Colon (tissue), 2 donors: ENCODE measurements around the gene SCN9A.
"Not testable (repeated sequence)": the region's sequence is repeated elsewhere in the genome, so short reads cannot be mapped to it uniquely, and the experiment has no call there.

Experiments
- FAIRE-seq: peaks from 2 replicates; lab custom pipeline; 2012; peaks lifted over from hg19 to GRCh38; lab: Jason Lieb, UNC
- donor health status: control.
- donor health status: control.

The SCN9A gene

DNA sequence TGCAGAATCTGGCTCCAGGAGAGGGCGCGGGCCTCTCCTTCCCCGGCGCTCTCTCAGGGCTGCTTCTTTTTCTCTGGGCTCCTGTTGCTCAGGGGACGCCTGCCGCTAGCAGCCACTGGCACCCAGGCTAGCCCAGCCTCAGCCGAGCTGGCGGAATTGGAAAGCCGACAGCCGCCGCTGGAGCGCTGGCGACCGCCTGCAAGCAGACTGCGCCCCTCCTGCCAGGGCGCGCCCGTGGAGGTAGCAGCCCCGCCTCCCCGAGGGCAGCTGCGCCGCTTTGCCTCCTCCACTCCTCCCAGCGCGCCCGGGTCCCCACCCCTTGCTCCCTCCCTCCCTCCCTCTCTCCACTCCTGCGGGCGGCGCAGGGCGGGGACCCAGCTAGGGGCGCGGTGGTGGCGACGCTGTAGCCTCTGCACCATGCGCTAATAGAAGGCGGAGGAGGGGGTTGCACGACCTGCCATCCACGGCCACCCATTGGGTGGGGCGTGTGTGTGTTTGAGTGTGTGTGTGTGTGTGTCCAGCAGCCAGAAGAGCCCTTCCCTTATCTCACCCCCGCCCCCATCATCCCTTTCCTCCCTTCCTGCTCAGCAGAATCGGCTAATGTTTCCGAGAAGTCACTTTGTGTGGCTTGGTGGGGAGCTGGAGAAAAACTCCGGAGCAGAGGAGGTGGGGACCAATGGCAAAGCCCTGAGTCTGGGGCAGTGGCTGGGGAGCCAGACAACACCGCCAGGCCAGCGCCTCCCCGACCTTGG is at the start of gene SCN9A:
TSS of gene SCN9A (minus strand) at position 209 of the 752 bp plus-strand sequence. CDS start 64,188 bp downstream, outside the sequence.
- FAIRE-seq = no peak

DNA sequence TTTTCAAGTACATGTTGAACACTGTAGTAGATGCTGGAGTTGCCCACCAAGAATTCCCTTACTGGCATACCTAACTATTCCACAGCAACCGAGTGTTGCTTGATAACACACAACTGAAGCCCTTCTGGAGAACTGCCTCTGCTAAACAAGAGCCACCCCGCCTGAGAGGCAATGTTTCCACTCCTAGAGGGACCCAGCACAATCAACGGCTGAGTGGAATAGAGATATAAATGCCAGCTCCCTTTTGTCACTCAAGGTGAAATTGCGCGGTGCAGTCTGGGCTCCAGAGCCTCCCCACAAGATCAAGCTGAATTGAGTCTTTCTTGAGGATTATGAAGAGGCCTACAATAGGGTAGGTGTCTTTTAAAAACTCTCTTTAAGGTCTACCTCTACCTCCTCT is 49.1 kb upstream of the SCN9A start:
- FAIRE-seq = no peak

DNA sequence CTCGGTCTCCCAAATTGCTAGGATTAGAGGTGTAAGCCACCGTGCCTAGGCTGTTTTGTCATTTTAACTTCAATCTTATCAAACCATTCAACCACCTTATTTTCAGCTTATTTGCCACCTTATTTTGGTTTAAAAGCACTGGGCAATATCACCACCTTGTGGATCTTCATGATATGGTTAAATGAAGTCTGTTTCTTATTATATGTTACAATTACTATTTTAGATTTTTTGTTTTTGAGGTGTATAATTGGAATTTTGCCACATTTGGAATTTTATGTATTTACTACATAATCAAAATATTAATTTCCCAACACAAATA is 43.8 kb upstream of the SCN9A start:
- FAIRE-seq = no peak

DNA sequence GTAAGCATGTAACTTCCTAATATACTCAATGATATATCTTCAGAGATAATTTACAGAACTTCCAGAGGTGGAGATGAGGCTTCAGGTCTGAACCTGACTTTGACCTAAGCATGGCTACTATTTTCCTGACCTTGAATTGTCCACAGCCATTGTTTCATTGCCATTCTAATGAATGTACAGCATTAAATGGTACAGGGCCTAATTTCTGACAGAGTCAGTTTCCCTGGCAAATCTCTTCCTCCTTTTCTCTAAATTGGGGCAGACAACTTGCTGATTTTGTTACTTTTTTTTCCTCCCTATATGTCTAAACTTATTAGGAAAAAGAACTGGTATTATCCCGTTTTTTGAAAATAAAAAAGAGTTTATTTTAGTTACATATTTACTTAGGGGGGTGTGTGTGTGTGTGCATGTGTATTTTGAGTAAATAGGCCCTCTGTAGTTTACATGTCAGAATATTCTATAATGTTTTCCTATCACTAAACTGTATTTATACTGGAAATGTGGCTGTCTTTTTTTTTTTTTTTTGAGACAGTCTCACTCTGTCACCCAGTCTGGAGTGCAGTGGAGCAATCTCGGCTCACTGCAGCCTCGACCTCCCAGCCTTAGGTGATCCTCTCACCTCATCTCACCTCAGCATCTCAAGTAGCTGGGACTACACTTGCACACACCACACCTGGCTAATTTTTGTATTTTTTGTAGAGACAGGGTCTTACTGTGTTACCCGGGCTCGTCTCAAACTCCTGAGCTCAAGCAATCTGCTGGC is 43.3 kb upstream of the SCN9A start:
- FAIRE-seq = no peak

DNA sequence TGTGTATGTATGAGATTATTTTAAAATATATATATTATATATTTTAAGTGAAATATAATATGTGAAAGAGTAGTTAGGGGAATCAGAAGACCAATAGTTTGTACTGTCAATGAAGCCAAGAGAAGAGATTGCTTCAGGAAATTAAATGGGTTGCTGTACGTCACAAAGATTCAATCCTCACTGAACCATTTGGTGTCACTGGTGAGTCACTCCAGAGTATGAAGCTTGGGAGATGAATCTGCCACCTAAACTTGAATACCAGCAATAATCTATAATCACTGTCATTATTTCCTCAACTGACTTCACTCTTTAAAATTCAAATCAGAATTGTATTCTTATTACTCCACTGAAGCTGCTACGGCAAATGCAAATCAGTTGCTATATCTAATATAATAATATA is 41.9 kb upstream of the SCN9A start:
- FAIRE-seq = no peak

DNA sequence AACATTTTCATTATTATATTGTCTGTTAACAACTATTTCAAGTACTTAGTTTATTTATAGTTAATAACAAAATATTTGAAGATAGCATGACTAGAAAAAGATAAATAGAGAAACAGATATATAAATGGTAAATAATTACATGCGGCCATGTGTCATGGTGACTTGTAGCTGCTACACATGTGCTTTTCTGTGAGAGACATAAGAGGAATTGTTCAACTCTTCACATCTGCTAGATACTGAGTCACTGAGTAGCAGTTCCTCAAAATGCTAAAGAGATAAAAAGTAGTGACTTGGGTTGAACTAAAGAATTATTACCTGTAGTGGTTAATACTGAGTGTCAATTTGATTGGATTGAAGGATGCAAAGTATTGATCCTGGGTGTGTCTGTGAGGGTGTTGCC is 37.5 kb upstream of the SCN9A start:
- no peak for FAIRE-seq

DNA sequence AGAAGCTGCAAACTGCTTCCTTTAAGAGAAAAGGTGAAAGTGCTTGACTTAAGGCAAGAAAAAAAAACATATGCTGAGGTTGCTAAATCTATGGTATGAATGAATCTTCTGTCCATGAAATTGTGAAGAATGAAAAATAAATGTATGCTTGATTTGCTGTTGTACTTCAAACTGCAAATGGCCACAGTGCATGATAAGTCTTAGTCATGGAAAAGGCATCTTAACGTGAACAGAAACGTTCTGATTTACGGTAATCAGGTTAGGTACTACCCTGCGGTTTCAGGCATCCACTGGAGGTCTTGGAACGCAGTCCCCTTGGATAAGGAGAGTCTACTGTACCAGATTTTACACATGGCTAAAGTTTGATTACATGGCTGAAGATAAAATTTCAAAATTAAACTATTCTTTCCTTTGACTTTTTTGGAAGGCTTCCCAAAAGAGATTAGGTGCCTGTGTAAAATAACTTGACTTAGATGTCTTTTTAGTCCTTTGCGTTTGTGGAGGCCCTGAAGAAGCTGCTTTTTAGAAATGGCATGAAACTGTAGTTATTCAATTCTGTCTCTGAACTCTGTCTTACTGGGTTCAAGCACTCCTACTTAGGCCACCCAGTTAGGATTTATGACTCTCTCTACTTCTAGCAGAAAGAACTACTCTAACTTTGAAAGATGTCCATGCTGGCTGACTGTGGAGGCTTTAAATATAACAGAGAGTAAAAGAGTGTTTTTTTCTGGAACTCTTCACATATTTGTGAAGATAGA is 35.9 kb upstream of the SCN9A start:
- FAIRE-seq = no peak

DNA sequence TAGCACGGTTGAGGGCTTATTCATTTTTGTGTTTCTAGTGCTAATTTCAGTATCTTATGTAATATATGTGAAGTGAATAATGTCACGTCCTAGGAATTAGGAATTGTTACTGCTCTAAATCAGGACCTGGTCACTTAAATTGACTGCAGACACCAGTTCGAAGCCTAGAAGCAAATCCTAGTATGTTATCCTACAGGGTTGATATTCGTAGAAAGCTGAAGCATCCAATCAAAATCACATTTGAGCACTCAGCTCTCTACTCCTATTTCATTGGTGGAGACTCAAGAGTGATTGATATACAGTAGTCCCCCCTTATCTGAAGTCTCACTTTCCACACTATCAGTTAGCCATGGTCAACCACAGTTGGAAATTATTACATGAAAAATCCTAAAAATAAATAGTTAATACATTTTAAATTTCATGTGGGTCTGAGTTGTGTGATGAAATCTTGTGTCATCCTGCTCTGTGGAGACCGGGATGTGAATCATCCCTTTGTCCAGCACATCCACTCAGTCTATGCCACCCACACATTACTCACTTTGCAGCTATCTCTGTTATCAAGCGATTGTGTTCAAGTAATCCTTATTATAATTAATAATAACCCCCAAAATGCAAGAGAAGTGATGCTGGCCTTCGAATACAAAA is 35.2 kb upstream of the SCN9A start:
- no peak for FAIRE-seq

DNA sequence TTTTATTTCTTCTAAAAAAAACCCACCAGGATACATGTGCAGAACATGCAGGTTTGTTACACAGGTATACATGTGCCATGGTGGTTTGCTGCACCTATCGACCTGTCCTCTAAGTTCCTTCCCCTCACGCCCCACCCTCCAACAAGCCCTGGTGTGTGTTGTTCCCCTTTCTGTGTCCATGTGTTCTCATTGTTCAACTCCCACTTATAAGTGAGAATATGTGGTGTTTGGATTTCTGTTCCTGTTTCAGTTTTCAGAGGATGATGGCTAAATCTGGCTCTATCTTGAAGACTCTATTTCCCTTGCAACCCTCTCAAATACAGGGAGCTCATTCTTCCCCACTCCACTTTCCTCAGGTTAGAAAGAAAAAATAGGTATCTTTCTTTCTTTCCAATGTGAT is 32.0 kb upstream of the SCN9A start:
- not testable (repeated sequence) for FAIRE-seq

DNA sequence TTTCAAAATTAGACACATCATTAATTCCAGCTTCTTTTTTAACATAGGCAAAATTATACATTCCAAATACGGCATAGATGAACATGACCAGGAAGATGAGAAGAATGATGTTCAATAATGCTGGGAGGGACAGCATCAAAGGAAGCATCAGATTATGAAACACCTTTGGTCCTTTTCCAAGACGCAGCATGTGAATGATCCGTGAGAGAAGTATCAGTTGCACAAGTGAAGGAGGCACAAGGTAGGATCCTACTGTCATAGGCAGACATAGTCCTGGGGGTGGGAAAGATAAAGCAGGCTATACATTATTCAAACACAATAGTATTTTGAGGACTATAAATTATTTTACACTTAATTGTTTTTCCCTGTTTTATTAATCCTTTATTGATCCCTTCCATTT is 30.6 kb upstream of the SCN9A start:
- FAIRE-seq = no peak

DNA sequence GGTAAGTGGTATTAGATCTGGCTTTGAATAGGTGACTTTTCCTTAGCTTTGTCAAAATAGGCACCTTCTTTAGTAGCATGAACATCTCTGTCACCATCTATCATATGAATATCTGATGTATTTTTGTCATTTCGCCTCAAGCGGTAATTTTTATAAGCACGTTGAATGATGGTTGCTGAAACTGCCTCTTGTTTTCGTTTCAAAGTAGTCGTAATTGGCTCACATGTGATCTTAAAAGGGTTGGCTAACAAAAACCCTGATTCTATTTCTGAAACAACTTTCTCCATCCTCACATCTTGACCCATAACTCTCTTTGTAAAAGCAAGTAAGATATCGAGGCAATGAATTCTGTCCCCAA is 29.8 kb upstream of the SCN9A start:
- no peak for FAIRE-seq

DNA sequence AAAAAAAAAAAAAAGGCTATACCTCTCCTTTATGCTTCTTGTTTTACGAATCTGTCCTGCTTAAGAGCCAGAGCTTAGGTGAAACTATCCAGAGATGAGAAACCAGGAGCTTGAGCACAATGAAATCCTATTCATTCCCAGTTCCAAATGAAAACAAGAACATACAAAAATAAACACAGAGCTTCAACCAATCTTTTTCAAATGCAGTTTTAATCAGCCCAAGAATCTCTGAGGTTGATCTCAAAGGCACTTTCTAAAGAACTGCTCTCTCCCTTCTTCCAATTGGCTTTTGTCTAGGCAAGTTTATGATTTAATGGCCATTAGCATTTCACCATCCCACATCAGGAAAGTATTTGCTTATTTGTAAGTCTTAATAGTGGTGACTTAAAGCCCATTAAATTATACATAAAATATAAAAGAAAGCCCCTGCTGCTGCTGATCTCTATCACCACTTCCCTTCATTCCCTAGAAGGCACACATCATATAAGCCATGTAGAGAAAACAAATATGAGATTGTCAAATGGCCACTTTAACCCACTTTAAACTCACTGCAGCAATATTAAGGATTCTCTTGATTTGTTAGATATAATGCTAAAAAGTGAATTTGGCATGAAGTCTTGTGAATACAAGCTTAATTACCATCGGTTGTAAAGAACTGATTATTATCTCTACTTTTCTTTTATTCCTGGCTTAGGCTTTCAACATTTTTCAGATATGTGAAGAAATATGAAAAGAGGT is 29.3 kb upstream of the SCN9A start:
- no peak for FAIRE-seq

DNA sequence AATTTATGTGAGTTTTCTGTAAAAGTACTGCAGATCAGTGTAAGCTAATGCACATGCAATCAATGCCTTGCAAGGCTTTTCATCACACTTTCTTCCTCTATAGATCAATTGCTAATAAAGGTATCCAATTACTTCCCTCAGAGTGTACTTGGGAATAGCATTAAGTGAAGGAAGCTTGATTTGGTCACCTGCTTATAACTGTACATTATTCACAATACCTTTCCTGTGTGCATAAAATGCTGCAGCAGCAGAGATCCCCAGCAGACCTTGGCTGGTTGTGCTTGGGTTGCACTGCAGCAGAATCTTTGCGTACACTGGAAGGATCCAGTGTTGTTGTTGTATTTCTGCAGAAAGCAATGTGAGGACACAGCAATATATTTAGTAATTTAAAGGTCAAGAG is 18.5 kb upstream of the SCN9A start:
- no peak for FAIRE-seq

DNA sequence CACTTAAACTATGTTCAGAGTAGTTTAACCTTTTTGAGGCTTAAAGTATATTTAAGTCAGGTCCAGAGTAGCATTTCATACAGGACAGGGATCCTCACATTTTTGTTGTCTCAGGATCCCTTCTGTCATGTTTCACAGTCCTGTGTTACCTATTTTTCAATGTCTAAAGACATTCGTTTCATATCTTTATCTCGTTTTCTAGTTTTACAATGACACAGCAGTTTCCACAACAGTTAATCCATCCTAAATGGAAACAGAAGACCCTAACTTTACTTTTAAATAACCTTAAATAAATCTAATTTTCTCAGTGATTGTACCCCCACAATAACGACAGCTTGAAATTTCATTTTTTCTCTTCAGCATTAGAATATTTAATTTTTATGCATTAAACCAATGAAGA is 17.3 kb upstream of the SCN9A start:
- FAIRE-seq = no peak

DNA sequence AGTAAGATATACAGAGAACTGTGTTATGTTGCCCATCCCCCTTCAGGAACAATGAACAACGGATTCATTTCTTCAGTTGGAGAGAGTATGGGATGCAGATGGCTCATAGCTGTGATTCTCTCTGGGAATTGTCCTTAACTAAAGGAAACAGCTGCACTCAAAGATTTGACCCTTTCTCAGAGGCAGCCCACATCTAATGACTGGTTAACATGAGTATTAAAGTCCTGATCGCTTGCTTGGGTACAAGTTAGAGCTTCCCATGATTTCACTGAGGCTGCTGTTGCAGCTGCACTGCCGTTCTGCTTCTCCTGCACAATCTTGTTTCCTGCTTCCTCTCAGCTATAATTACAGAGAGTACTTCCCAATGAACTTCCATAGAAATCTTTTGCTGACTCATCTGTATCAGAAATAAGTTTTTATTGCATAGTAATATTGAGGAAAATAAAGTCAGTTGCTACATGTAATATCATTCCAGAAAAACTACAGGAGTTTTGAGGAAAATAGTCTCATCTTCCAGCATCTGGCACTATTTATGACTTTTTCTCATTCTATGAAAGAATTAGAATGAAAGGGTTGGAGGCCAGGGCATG is 12.8 kb upstream of the SCN9A start:
- FAIRE-seq = no peak

DNA sequence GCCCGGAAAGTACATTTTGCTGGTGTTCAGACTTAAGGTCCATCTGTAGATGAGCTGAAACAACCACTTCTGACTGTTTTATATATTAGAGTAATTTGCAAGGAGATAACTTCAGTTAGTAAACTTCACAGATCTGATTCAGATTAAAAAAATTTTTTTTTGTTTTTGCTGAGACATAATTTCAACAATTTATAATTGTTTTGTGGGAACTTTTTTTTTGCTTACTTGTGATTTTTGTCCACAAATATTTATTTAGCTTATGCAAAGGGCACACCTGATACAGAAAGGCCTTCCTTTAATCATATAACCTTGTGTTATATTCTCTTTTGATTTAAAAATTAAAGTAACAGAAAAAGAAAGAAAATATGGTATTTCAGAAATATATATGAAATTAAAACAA is 9.6 kb upstream of the SCN9A start:
- FAIRE-seq = no peak

DNA sequence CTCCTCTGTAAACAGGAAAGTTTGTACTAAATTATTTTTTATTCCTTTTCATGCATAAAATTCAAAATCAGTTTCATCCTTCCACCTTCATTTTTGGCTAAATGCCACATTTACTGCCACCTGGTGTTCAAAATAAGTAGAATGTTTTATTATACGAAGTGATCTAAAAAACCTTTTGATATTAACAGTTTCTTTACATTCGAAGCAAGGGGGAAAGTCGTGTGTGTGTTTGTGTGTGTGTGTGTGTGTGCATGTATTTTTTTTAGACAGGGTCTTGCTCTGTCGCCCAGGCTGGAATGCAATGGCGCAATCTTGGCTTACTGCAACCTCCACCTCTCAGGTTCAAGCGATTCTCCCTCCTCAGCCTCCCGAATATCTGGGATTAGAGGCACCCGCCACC is 9.0 kb upstream of the SCN9A start:
- FAIRE-seq = no peak

DNA sequence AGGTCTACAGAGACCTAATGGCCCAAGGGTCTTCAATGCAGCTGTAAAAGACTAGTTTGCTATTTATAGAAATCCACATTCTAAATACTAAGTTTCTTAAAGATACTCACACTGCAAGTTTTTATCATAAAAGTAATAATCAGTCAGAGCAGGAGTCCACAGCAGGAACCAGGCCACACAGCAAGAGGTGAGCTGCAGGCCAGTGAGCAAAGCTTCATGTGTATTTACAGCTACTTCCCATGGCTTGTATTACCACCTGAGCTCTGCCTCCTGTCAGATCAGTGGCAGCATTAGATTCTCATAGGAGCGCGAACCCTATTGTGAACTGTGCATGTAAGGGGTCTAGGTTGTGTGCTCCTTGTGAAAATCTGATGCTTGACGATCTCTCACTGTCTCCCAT is 6.7 kb upstream of the SCN9A start:
- FAIRE-seq = no peak

DNA sequence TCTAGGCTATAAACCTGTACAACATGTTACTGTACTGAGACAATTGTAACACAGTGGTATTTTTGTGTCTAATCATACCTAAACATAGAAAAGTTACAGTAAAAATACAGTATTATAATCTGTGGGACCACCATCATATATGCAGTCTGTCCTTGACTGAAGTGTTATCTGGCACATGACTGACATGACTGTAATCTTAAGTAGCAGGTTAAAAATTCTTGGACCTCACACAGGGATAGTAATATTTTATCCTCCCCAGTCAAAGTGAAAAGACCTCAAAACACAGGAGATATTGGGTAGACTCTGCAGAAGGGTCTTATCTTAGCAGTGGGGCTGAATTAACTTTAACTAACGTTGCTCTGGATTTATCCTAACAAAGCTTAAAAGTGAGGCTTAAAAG is 4.9 kb upstream of the SCN9A start:
- no peak for FAIRE-seq

DNA sequence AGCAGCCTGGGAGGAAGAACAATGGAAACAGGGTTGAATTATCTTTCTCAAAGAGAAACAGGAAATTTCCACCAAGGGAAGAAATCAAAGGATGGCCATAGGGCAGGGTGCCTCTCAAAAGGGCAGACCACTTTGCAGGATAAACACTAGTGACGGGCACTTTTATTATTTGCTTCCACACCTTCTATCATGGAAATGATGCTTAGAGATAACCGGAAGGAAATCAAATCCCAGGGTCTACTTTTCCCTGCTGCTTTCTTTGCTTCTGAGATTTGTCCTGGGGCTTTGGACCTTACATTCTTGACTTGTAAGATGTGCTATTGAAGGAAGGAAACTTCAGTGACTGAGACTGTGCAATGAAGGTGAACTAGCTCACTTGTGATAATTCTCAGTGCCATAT is 1.1 kb upstream of the SCN9A start:
- no peak for FAIRE-seq

DNA sequence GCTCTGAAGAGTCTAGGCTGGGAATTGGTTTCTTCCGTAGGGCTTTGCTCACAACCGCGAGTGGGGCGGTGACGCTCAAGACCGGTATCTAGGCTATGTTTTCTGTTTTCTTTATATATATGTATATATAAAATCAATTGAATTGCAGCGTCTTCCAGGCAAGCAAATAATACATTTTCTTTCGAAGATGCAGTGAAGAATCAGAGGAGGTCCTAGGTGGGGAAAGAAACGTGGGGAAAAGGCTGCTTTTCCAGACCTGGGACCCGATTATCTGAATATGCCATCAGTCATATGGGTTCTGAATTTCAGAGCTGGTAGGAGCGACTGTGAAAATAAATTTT is 714 bp upstream of the SCN9A start:
- FAIRE-seq = no peak

DNA sequence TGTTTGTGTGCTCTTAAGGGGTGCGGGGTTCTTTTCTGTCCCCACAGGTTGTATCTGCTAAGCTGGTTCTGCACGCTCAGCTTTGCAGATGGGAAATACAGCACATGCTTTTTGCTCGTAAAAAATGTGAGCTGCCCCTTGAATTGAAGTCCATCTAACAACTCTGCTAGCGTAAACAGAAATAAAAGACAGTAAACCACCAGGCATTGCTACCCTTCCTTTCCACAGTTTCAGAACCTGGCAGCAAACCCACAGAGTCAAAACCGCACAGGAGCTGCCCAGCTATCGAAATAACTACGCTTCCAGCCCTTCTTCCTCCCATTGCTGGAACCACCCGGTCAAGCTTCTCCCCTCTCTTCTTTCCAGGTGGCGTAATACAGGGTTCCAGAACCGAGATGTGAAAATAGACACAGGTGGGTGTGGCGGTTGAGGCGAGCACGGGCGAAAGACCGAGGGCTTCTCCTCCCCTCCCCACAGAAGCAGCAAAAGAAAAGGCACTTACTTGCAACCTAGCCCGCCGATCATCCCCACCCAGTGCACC is 479 bp downstream of the SCN9A start:
- no peak for FAIRE-seq
